Measurements from ENCODE around the gene HIPK2.

Gene HIPK2

DNA sequence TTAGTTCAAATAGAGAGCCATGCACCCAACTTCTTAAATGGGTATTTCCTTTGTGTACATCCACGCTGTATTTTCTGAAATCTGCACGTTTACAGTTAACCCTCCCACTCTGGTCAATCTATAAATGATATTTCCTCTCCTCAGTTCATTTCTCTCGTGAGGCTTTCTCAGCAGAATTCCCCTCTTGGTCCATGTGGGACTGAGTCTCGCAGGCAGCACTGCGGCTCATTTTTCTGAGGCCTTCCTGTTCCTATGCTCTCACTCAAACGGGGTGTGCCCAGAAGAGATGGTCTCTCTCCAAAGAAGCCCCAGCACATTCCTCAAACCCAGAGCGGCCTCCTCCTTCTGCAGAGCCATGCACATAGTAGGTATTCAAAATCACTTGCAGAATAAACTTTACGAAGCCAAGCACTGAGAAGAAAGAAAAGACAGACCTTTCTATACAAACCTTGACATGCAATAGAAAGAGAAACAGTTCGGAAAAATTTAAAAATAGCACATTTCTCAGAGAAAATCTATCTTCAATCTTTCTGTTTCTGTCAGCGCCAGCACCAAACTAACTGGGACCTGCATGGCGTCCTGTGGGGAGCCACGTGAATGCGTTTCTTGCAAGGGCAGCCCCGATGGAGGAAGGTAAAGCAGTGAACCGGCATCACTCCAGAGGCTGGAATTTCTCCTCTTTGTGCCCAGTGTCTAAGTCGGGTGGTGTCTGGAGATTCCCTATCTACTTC lies 77.1 kb downstream of the HIPK2 start:
- Histone ChIP-seq H3K79me2 (ENCODE audit: insufficient read depth, low read length) (no peaks in the 10 kb centered on the region), H3K9me2 (replicated peaks; ENCODE audit: low read depth, low read length) (no peaks in the 10 kb centered on the region), H3F3A (ENCODE audit: low read depth) (no peaks in the 10 kb centered on the region), H3K36me3 (ENCODE audit: insufficient read depth, low read length) (peaks cover 4% of the 10 kb centered on the region; the same call in 1 of the 2 replicates), H3K4me3 (ENCODE audit: low read length, poor library complexity, severe bottlenecking) (no peak overlapping the region), H3K4me1 (ENCODE audit: insufficient read depth, low read length, poor library complexity, severe bottlenecking) (no peaks in the 10 kb centered on the region), H3K27me3 (ENCODE audit: insufficient read depth, low read length, poor library complexity, severe bottlenecking) (no peaks in the 10 kb centered on the region), H3K9ac (ENCODE audit: low read depth, low read length, poor library complexity, severe bottlenecking) (no peak overlapping the region), H3K9me3 (ENCODE audit: insufficient read depth, low read depth, low read length) (no peaks in the 10 kb centered on the region), H2AFZ (ENCODE audit: low read length) (no peak overlapping the region), H4K20me1 (ENCODE audit: insufficient read depth, low read length, poor library complexity, severe bottlenecking) (no peaks in the 10 kb centered on the region), H3K4me2 (ENCODE audit: low read depth, low read length, poor library complexity, severe bottlenecking) (no peak overlapping the region)
- TF ChIP-seq, protein P1, sequence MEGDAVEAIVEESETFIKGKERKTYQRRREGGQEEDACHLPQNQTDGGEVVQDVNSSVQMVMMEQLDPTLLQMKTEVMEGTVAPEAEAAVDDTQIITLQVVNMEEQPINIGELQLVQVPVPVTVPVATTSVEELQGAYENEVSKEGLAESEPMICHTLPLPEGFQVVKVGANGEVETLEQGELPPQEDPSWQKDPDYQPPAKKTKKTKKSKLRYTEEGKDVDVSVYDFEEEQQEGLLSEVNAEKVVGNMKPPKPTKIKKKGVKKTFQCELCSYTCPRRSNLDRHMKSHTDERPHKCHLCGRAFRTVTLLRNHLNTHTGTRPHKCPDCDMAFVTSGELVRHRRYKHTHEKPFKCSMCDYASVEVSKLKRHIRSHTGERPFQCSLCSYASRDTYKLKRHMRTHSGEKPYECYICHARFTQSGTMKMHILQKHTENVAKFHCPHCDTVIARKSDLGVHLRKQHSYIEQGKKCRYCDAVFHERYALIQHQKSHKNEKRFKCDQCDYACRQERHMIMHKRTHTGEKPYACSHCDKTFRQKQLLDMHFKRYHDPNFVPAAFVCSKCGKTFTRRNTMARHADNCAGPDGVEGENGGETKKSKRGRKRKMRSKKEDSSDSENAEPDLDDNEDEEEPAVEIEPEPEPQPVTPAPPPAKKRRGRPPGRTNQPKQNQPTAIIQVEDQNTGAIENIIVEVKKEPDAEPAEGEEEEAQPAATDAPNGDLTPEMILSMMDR (conservative IDR thresholded peaks at IDR 0.05; ENCODE audit: low read length) = no peak
- TF ChIP-seq EZH2phosphoT487 (IDR thresholded peaks at IDR 0.05; ENCODE audit: borderline replicate concordance) = no peak

DNA sequence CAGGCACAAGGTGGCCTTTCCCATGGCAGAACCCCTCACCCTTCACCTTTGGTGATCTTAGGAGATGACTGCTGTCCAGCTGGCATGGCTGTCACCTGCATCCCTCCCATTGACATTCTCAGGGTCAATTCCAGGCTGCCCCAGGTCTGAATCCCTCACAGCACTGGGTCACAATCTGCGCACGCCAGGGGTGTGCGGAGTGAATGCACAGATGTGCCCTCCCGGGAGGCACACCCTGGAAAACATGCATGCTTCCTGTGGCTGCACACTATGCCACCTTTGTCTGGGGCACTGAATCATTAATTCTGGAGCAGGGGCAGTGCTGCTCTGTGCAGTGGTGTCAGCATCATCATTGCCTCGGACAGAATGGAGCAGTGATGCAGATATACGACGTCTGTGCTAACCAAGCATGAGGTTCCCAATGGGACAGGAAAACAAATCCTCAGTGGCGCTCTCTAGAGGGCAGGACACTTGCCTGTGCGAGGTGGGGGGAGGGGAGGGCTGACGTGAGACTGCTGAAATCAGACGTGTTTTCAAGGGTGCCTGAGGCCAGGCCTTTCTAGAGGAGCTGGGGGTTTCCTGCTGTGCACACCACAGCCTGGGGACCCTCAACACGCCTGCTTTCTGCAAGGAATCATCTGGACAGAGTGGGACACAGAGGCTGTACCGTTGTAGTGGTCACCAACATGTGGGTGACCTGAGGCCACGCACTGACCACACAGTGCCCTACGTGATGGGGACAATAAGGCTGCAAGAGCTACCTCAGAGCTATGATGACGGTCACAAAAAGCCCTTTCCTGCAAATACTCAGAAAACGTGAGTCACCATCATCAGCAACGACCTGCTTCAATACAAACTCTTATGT lies 77.9 kb downstream of the HIPK2 start:
- no peak overlapping the region for H3K9ac ChIP-seq (ENCODE audit: low read depth, low read length, poor library complexity, severe bottlenecking)
- no peak overlapping the region for H3K4me2 ChIP-seq (ENCODE audit: low read depth, low read length, poor library complexity, severe bottlenecking)
- H3F3A ChIP-seq (ENCODE audit: low read depth) = no peaks in the 10 kb centered on the region
- no peaks in the 10 kb centered on the region for H3K79me2 ChIP-seq (ENCODE audit: insufficient read depth, low read length)
- H3K27me3 ChIP-seq (ENCODE audit: insufficient read depth, low read length, poor library complexity, severe bottlenecking) = no peaks in the 10 kb centered on the region
- no peaks in the 10 kb centered on the region for H3K4me1 ChIP-seq (ENCODE audit: insufficient read depth, low read length, poor library complexity, severe bottlenecking)
- TF ChIP-seq, protein P1 (conservative IDR thresholded peaks at IDR 0.05; ENCODE audit: low read length) = no peak; the same call in 1 of the 2 replicates
- no peak for TF ChIP-seq EZH2phosphoT487 (IDR thresholded peaks at IDR 0.05; ENCODE audit: borderline replicate concordance)
- no peaks in the 10 kb centered on the region for H4K20me1 ChIP-seq (ENCODE audit: insufficient read depth, low read length, poor library complexity, severe bottlenecking)
- H3K9me2 ChIP-seq (replicated peaks; ENCODE audit: low read depth, low read length) = no peaks in the 10 kb centered on the region
- no peak overlapping the region for H3K4me3 ChIP-seq (ENCODE audit: low read length, poor library complexity, severe bottlenecking)
- H3K36me3 ChIP-seq (ENCODE audit: insufficient read depth, low read length) = peaks cover 4% of the 10 kb centered on the region; the same call in 1 of the 2 replicates
- no peak overlapping the region for H2AFZ ChIP-seq (ENCODE audit: low read length)
- H3K9me3 ChIP-seq (ENCODE audit: insufficient read depth, low read depth, low read length) = no peaks in the 10 kb centered on the region

DNA sequence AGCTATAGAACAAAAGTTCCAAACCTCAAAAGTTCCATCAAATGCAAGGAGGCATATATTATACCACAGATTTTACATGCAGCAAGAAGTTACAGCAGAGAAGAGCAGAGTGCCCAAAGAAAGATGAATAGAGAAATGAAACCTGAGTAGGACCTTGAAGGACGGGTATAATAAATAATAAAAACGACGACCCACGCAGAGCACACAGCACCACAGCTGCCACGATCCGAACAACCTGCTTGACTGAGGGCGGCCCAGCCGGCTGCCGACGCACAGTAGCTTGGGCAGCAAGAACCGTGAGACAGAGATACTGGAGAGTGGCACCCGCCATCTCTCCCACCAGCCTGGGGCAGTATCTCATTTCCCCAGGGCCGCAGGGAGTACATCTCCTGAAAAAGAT lies 79.0 kb downstream of the HIPK2 start:
- H3K9me2 ChIP-seq (replicated peaks; ENCODE audit: low read depth, low read length) = no peaks in the 10 kb centered on the region
- H2AFZ ChIP-seq (ENCODE audit: low read length) = no peak overlapping the region
- no peaks in the 10 kb centered on the region for H3K79me2 ChIP-seq (ENCODE audit: insufficient read depth, low read length)
- H3K36me3 ChIP-seq (ENCODE audit: insufficient read depth, low read length) = peaks cover 4% of the 10 kb centered on the region; the same call in 1 of the 2 replicates
- H3K9ac ChIP-seq (ENCODE audit: low read depth, low read length, poor library complexity, severe bottlenecking) = no peak overlapping the region
- no peak for TF ChIP-seq EZH2phosphoT487 (IDR thresholded peaks at IDR 0.05; ENCODE audit: borderline replicate concordance)
- TF ChIP-seq, protein P1 (conservative IDR thresholded peaks at IDR 0.05; ENCODE audit: low read length) = no peak
- H3F3A ChIP-seq (ENCODE audit: low read depth) = no peaks in the 10 kb centered on the region
- H3K9me3 ChIP-seq (ENCODE audit: insufficient read depth, low read depth, low read length) = no peaks in the 10 kb centered on the region
- H3K4me1 ChIP-seq (ENCODE audit: insufficient read depth, low read length, poor library complexity, severe bottlenecking) = no peaks in the 10 kb centered on the region
- H3K4me3 ChIP-seq (ENCODE audit: low read length, poor library complexity, severe bottlenecking) = no peak overlapping the region
- no peaks in the 10 kb centered on the region for H4K20me1 ChIP-seq (ENCODE audit: insufficient read depth, low read length, poor library complexity, severe bottlenecking)
- H3K27me3 ChIP-seq (ENCODE audit: insufficient read depth, low read length, poor library complexity, severe bottlenecking) = no peaks in the 10 kb centered on the region
- H3K4me2 ChIP-seq (ENCODE audit: low read depth, low read length, poor library complexity, severe bottlenecking) = no peak overlapping the region
